ENCODE results near the gene DIAPH1. TPM values are rescaled to one million over a fixed set of nuclear protein-coding genes. Genes with fewer than 3 reads are reported as not detected.

Gene DIAPH1
- total RNA-seq, 1 donor from 2014 or later: 118 TPM

- Histone ChIP-seq H3K27ac (no peak overlapping the region), H3K4me3 (no peak overlapping the region), H3K27me3 (ENCODE audit: low read depth) (no peaks in the 10 kb centered on the region), H3K4me1 (no peaks in the 10 kb centered on the region), H3K36me3 (peaks cover 96% of the 10 kb centered on the region), H3K9me3 (no peaks in the 10 kb centered on the region)
- ATAC-seq (no peak), DNase-seq (no peak)
- intact Hi-C loops (cut with DNase I): no loop called here
- TF ChIP-seq, protein P1, sequence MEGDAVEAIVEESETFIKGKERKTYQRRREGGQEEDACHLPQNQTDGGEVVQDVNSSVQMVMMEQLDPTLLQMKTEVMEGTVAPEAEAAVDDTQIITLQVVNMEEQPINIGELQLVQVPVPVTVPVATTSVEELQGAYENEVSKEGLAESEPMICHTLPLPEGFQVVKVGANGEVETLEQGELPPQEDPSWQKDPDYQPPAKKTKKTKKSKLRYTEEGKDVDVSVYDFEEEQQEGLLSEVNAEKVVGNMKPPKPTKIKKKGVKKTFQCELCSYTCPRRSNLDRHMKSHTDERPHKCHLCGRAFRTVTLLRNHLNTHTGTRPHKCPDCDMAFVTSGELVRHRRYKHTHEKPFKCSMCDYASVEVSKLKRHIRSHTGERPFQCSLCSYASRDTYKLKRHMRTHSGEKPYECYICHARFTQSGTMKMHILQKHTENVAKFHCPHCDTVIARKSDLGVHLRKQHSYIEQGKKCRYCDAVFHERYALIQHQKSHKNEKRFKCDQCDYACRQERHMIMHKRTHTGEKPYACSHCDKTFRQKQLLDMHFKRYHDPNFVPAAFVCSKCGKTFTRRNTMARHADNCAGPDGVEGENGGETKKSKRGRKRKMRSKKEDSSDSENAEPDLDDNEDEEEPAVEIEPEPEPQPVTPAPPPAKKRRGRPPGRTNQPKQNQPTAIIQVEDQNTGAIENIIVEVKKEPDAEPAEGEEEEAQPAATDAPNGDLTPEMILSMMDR (IDR thresholded peaks at IDR 0.05): no peak
Observed at GRCh38 chr5:141570655-141571054, 48.1 kb downstream of the DIAPH1 start.

- Histone ChIP-seq H3K27me3 (ENCODE audit: low read depth) (no peaks in the 10 kb centered on the region), H3K9me3 (no peaks in the 10 kb centered on the region), H3K36me3 (peaks cover 73% of the 10 kb centered on the region), H3K4me3 (no peak overlapping the region), H3K27ac (no peak overlapping the region), H3K4me1 (peaks cover 4% of the 10 kb centered on the region)
- no peak for DNase-seq
- intact Hi-C loops (cut with DNase I): no loop called here
- no peak for ATAC-seq
- TF ChIP-seq, protein P1 (IDR thresholded peaks at IDR 0.05): peak; percentile 89
Observed at GRCh38 chr5:141567513-141568117, 51.2 kb downstream of the DIAPH1 start.

GRCh38 chr5:141565826-141566570 is 52.8 kb downstream of the DIAPH1 start:
- TF ChIP-seq, protein P1 (IDR thresholded peaks at IDR 0.05): no peak
- Histone ChIP-seq H3K4me3 (no peak overlapping the region), H3K27me3 (ENCODE audit: low read depth) (no peaks in the 10 kb centered on the region), H3K27ac (no peak overlapping the region), H3K36me3 (peaks cover 66% of the 10 kb centered on the region), H3K9me3 (no peaks in the 10 kb centered on the region), H3K4me1 (peaks cover 12% of the 10 kb centered on the region)
- ATAC-seq: no peak
- intact Hi-C loops (cut with DNase I): no loop called here
- no peak for DNase-seq

GRCh38 chr5:141564216-141564692 is 54.5 kb downstream of the DIAPH1 start:
- TF ChIP-seq, protein P1 (IDR thresholded peaks at IDR 0.05): peak; percentile 95
- H3K36me3 ChIP-seq: peaks cover 49% of the 10 kb centered on the region
- H3K9me3 ChIP-seq: no peaks in the 10 kb centered on the region
- no peak for DNase-seq
- intact Hi-C loops (cut with DNase I): no loop called here
- H3K4me3 ChIP-seq: no peak overlapping the region
- H3K27ac ChIP-seq: peak overlapping the region; percentile 66
- H3K27me3 ChIP-seq (ENCODE audit: low read depth): no peaks in the 10 kb centered on the region
- peaks cover 25% of the 10 kb centered on the region for H3K4me1 ChIP-seq
- ATAC-seq: peak; percentile 54 to 91

GRCh38 chr5:141560725-141561483 is 57.9 kb downstream of the DIAPH1 start:
- no peaks in the 10 kb centered on the region for H3K27me3 ChIP-seq (ENCODE audit: low read depth)
- peaks cover 21% of the 10 kb centered on the region for H3K36me3 ChIP-seq
- H3K4me1 ChIP-seq: peaks cover 41% of the 10 kb centered on the region
- peak; percentile 88 to 91 for ATAC-seq
- intact Hi-C loops (cut with DNase I): no loop called here
- H3K9me3 ChIP-seq: no peaks in the 10 kb centered on the region
- peak overlapping the region; percentile 82 for H3K27ac ChIP-seq
- TF ChIP-seq, protein P1 (IDR thresholded peaks at IDR 0.05): peak; percentile 82
- H3K4me3 ChIP-seq: no peak overlapping the region
- DNase-seq: peak; percentile 60

Data from lower lobe of right lung (tissue), 2 donors.